DND-41 (cell line): Measurements from ENCODE around the gene ZNF654.

Experiments used
- ATAC-seq: fragments of 200-7000 bp; cut with Tn5 transposase; 3 replicates; pipeline ENCODE4 v1.9.1; 2021; ENCODE audit warnings: low read depth; ENCODE audit not compliant: insufficient read depth
- DNase-seq: peaks from one replicate; pipeline ENCODE4 v3.0.0-alpha.2; 2020
- H2AFZ ChIP-seq: 2 replicates; pipeline ENCODE4 v1.6.0; 2012; ENCODE audit warnings: low read depth, low read length
- H3K27ac ChIP-seq: 2 replicates; pipeline ENCODE4 v1.5.1; 2012; ENCODE audit warnings: low read length, inconsistent platforms
- H3K27me3 ChIP-seq: fragments of 200-600 bp; sonication (generic); 2 replicates; pipeline ENCODE4 v1.6.0; 2012; ENCODE audit warnings: low read length, mild to moderate bottlenecking, inconsistent platforms; ENCODE audit not compliant: insufficient read depth, poor library complexity
- H3K36me3 ChIP-seq: 2 replicates; pipeline ENCODE4 v1.5.1; 2012; ENCODE audit warnings: low read length, inconsistent platforms; ENCODE audit not compliant: insufficient read depth
- H3K4me1 ChIP-seq: 2 replicates; pipeline ENCODE4 v1.5.1; 2012; ENCODE audit warnings: mild to moderate bottlenecking, low read length; ENCODE audit not compliant: insufficient read depth
- H3K4me2 ChIP-seq: 2 replicates; pipeline ENCODE4 v1.6.0; 2012; ENCODE audit warnings: mild to moderate bottlenecking, moderate library complexity, low read length, inconsistent platforms; ENCODE audit not compliant: insufficient read depth
- H3K4me3 ChIP-seq, 2 experiments: fragments of 200-600 bp in 1 of 2; shearing (Covaris generic) in 1 of 2; 2 replicates each; pipeline ENCODE4 v1.5.1; 2012 to 2016; ENCODE audit warnings: inconsistent platforms in 2 of 2, low read length in 2 of 2, mild to moderate bottlenecking in 2 of 2, low read depth in 1 of 2, moderate library complexity in 1 of 2
- H3K79me2 ChIP-seq: 2 replicates; pipeline ENCODE4 v1.6.0; 2012; ENCODE audit warnings: low read length, inconsistent platforms; ENCODE audit not compliant: insufficient read depth
- H3K9ac ChIP-seq: 2 replicates; pipeline ENCODE4 v1.6.0; 2012; ENCODE audit warnings: low read depth, mild to moderate bottlenecking, inconsistent platforms, low read length, moderate library complexity
- H3K9me3 ChIP-seq: 2 replicates; pipeline ENCODE4 v1.5.1; 2012; ENCODE audit warnings: low read length, moderate library complexity, mild to moderate bottlenecking, inconsistent platforms; ENCODE audit not compliant: insufficient read depth, severe bottlenecking
- H4K20me1 ChIP-seq: 2 replicates; pipeline ENCODE4 v1.6.0; 2012; ENCODE audit warnings: low read length; ENCODE audit not compliant: insufficient read depth
- EZH2 ChIP-seq: IDR thresholded peaks from 3 replicates; pipeline ENCODE4 v1.6.1; 2012; ENCODE audit warnings: borderline replicate concordance, low read depth, mild to moderate bottlenecking, moderate library complexity, low read length, inconsistent platforms; ENCODE audit not compliant: severe bottlenecking
- TF ChIP-seq, protein P1 (sequence below): IDR thresholded peaks from 2 replicates; pipeline ENCODE4 v1.5.1; 2012; ENCODE audit warnings: borderline replicate concordance, low read length, moderate library complexity, mild to moderate bottlenecking; ENCODE audit not compliant: poor library complexity, severe bottlenecking; ENCODE audit errors: extremely low read depth

Gene ZNF654

DNA sequence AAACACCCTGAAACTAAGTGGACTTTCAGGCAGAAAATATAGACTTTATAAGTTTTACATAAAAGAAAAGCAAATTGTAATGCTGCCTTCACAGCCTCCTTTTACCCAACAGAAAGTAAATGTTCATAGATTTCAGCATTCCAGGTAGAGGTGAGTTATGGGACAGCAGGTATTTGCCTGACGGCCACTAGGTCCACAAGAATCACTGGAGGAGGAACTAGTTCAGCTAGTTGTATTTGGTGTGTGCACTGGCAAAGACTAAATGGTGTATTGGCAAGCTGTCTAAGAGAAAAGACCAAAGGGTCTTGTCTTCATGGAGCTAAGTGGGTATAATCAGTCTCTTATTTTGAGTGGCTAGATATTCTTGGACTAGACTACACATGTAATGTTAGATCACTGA is 34.2 kb downstream of the ZNF654 start:
- no peaks in the 10 kb centered on the region for H3K9me3 ChIP-seq
- ATAC-seq (no peak), DNase-seq (no peak)
- H3K27ac ChIP-seq: no peak overlapping the region
- no peaks in the 10 kb centered on the region for H3K4me1 ChIP-seq
- no peak overlapping the region for H2AFZ ChIP-seq
- H4K20me1 ChIP-seq: no peaks in the 10 kb centered on the region; the same call in 1 of the 2 replicates
- H3K4me2 ChIP-seq: no peak overlapping the region
- TF ChIP-seq EZH2: no peak
- TF ChIP-seq, protein P1, sequence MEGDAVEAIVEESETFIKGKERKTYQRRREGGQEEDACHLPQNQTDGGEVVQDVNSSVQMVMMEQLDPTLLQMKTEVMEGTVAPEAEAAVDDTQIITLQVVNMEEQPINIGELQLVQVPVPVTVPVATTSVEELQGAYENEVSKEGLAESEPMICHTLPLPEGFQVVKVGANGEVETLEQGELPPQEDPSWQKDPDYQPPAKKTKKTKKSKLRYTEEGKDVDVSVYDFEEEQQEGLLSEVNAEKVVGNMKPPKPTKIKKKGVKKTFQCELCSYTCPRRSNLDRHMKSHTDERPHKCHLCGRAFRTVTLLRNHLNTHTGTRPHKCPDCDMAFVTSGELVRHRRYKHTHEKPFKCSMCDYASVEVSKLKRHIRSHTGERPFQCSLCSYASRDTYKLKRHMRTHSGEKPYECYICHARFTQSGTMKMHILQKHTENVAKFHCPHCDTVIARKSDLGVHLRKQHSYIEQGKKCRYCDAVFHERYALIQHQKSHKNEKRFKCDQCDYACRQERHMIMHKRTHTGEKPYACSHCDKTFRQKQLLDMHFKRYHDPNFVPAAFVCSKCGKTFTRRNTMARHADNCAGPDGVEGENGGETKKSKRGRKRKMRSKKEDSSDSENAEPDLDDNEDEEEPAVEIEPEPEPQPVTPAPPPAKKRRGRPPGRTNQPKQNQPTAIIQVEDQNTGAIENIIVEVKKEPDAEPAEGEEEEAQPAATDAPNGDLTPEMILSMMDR: no peak
- H3K36me3 ChIP-seq: peaks cover 46% of the 10 kb centered on the region
- H3K79me2 ChIP-seq: peaks cover 38% of the 10 kb centered on the region
- no peak overlapping the region for H3K9ac ChIP-seq
- no peak overlapping the region for H3K4me3 ChIP-seq
- H3K27me3 ChIP-seq: no peaks in the 10 kb centered on the region

DNA sequence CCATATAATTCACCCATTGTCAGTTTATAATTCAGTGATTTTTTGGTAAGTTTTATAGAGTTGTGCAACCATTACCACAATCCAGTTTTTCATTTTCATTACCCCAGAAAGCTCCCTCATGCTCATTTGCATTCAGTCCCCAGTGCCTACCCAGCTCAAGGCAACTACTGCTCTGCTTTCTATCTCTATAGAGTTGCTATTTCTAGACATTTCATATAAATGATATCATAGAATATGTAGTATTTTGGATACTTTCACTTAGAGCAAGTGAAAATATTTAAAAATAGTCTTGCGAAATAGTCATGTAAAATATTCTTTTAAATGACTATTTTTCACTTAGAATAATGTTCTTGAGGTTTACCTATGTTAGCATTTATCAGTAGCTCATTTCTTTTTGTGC is 42.1 kb downstream of the ZNF654 start:
- ATAC-seq: no peak
- TF ChIP-seq EZH2: no peak
- TF ChIP-seq, protein P1: no peak
- Histone ChIP-seq H3K27ac (no peak overlapping the region), H3K4me1 (no peaks in the 10 kb centered on the region), H3K4me3 (no peak overlapping the region), H3K4me2 (no peak overlapping the region), H3K9ac (no peak overlapping the region), H2AFZ (no peak overlapping the region), H3K27me3 (no peaks in the 10 kb centered on the region), H4K20me1 (no peaks in the 10 kb centered on the region), H3K9me3 (no peaks in the 10 kb centered on the region), H3K79me2 (peaks cover 35% of the 10 kb centered on the region), H3K36me3 (peaks cover 12% of the 10 kb centered on the region; the same call in 1 of the 2 replicates)
- no peak for DNase-seq

DNA sequence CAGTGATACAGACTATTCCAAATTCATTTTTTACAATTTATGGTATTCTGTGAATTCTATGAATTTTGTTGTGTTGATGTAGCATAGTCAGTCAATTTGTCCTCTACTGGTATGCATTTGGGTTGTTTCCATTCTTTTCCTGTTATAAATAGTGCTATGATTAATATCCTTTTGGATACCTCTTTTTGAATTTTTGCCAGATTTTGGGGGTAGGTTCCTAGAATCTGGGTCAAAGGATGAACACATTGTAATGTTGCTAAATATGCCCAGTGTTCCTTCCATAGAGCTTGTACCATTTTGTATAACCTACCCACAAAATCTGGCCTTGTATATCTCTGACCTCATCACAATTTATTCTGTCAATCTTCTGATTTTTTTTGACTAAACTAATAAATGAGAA is 46.3 kb downstream of the ZNF654 start:
- no peak for DNase-seq
- H3K9me3 ChIP-seq: no peaks in the 10 kb centered on the region
- H3K27me3 ChIP-seq: no peaks in the 10 kb centered on the region
- peaks cover 47% of the 10 kb centered on the region for H3K79me2 ChIP-seq
- ATAC-seq: no peak
- H3K4me2 ChIP-seq: no peak overlapping the region
- no peak overlapping the region for H2AFZ ChIP-seq
- H3K4me3 ChIP-seq: no peak overlapping the region
- no peaks in the 10 kb centered on the region for H3K4me1 ChIP-seq
- no peak for TF ChIP-seq EZH2
- TF ChIP-seq, protein P1: no peak
- no peaks in the 10 kb centered on the region for H4K20me1 ChIP-seq
- H3K36me3 ChIP-seq: no peaks in the 10 kb centered on the region; the same call in 1 of the 2 replicates
- no peak overlapping the region for H3K27ac ChIP-seq
- H3K9ac ChIP-seq: no peak overlapping the region

DNA sequence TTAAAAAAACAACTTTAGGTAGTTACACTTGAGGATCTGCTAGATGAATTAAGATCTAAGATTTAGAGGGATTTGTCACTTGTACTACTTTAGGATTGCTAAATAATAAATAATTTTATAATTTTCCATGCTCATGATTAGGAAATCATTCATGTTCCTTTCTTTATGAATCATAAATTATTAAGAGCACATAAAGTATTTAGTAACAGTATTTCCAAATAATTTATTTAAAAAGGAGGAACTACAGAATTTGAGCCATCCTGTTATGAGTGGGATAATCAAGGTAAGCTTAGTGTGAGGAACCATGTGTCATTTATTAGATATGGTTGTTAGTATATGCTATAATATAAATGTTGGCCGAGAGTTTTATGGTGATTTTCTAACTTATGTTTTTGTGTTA is 53.2 kb downstream of the ZNF654 start:
- no peak for ATAC-seq
- H3K27me3 ChIP-seq: no peaks in the 10 kb centered on the region

More for the DNA sequence above, 53.2 kb downstream of the ZNF654 start:
- Histone ChIP-seq H3K9ac (no peak overlapping the region), H3K36me3 (peaks cover 29% of the 10 kb centered on the region), H3K4me1 (no peaks in the 10 kb centered on the region), H3K79me2 (peaks cover 42% of the 10 kb centered on the region), H3K4me3 (no peak overlapping the region), H3K9me3 (no peaks in the 10 kb centered on the region), H3K4me2 (no peak overlapping the region), H2AFZ (no peak overlapping the region), H3K27ac (no peak overlapping the region), H4K20me1 (peaks cover 5% of the 10 kb centered on the region; the same call in 1 of the 2 replicates)
- TF ChIP-seq EZH2: no peak
- TF ChIP-seq, protein P1: no peak
- no peak for DNase-seq
